Kidney glomerular epithelial cell (primary cell): ENCODE data around the gene NUP43.
"Not testable (repeated sequence)": the region's sequence is repeated elsewhere in the genome, so short reads cannot be mapped to it uniquely, and the experiment has no call there.

ENCODE experiments used
- DNase-seq: peaks from one replicate; lab custom pipeline; 2025; lab: John Stamatoyannopoulos, UW

NUP43 gene

GRCh38 chr6:149694921-149695320, 51.4 kb downstream of the NUP43 start:
- no peak for DNase-seq

- DNase-seq, result no peak
These were observed 55.1 kb downstream of the NUP43 start for GRCh38 chr6:149691201-149691600.

DNA sequence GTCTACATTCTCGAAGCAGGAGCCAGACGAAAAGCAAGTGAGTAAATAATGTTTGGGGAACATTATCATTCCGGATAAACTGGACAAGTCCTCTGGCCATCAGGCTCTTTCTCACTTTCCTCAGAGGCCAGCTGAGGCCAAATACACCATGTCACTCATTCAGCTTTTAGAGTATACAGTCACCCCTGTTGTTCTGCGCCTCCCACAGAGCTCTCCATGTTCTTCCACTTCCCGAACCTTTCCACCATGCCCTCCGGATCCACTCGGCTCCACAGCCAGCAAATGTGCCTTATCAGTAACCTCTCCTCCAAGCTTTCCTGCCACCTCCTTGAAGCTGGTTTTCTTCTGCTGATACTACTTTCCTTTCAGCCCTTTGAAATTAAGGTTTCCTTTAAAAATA, 60.1 kb downstream of the NUP43 start:
- no peak for DNase-seq

DNA sequence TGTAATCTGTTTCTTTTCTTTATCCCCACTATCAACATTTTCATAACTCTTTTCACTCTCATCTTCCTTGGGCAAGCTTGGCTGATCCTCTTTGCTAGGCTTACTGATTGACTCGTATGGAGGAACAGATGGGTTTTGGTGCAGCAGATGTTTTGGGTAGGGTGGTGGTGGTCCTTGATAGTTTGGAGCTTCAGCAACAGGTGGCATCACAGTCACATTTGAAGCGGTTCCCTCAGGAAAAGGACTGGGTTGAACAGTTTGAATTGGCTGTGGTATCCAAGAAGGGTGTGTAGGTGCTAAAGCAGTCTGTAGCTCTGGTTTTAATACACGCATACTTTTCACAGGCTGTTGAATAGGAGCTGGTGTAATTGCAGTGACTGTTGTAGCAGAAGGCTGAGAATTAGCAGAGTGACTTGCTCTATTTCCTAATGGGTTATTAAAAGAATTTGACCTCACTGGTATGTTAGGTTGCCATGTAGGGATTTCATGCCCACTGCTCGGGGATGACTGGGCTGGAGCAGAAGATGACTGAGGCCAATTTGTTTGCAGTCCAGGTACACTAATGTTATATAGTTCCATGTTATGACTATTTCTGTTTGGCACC, 63.0 kb downstream of the NUP43 start:
- peak; percentile 37 for DNase-seq

DNA sequence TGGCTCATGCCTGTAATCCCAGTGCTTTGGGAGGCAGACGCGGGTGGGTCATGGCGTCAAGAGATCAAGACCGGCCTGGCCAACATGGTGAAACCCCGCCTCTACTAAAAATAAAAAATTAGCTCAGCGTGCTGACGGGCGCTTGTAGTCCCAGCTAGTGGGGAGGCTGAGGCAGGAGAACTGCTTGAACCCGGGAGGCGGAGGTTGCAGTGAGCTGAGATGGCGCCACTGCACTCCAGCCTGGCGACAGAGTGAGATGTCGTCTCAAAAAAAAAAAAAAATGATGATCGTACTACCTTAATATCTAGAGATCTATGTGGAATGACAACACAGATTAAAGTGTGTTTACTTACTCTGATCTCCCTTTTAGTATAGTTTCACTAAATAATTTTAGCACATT, 64.5 kb downstream of the NUP43 start:
- DNase-seq, result not testable (repeated sequence)

- no peak for DNase-seq
These were observed 65.1 kb downstream of the NUP43 start for GRCh38 chr6:149681209-149681608.

DNA sequence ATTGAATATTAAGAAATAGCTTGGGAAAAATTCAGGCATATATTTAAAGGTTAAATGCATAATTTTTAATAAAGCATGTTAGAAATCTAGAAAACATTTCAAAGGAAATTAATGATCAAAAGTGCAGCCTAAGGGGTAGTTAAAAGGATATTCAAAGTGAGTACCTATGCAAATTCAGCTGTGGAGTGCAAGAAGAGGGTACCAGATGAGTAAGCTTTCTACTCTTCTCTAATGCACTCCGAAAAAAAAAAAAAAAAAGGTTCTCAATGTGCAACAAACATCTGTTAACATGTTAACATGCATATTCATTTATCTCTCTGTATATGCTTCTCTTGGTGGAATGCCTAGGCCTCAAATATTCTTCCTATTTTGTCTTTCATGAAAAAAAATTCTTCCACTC, 65.8 kb downstream of the NUP43 start:
- no peak for DNase-seq
